ENCODE results near the gene ACTA2.

Gene ACTA2

GRCh38 chr10:88957381-88957780, 4.8 kb upstream of the ACTA2 start:
- no peak overlapping the region for H3K9ac ChIP-seq
- H3K9me3 ChIP-seq (replicated peaks in 1 of 11) = peaks cover 0 to 12% (median 0%) of the 10 kb centered on the region in 11 experiments; a peak in 3 of 22 replicates
- H3K27ac ChIP-seq = no peak overlapping the region
- peaks cover 0 to 15% (median 12%) of the 10 kb centered on the region in 10 experiments; a peak in 18 of 20 replicates for H3K4me1 ChIP-seq
- peaks cover 0 to 6% (median 0%) of the 10 kb centered on the region in 11 experiments; a peak in 1 of 22 replicates for H3K36me3 ChIP-seq
- H3K4me3 ChIP-seq = no peak overlapping the region
- H4K20me1 ChIP-seq = peaks cover 0 to 9% (median 0%) of the 10 kb centered on the region in 11 experiments; a peak in 2 of 22 replicates
- H3K4me2 ChIP-seq = no peak overlapping the region
- TF ChIP-seq Cebpa-rat (IDR thresholded peaks at IDR 0.05) = no peak
- H3K27me3 ChIP-seq = no peaks in the 10 kb centered on the region

GRCh38 chr10:88954458-88955083, 2.0 kb upstream of the ACTA2 start:
- Histone ChIP-seq H3K4me3 (no peak overlapping the region), H3K9ac (no peak overlapping the region), H4K20me1 (peaks cover 0 to 22% (median 0%) of the 10 kb centered on the region in 11 experiments; a peak in 4 of 22 replicates), H3K9me3 (replicated peaks in 1 of 11) (peaks cover 0 to 12% (median 0%) of the 10 kb centered on the region in 11 experiments; a peak in 2 of 22 replicates), H3K4me2 (no peak overlapping the region), H3K4me1 (peaks cover 19 to 27% (median 24%) of the 10 kb centered on the region in 10 experiments), H3K27me3 (0 out of 22 replicates have a peak, but pooled peaks cover 0 to 12% (median 0%) of the 10 kb centered on the region in 11 experiments), H3K27ac (no peak overlapping the region), H3K36me3 (no peaks in the 10 kb centered on the region)
- no peak for TF ChIP-seq Cebpa-rat (IDR thresholded peaks at IDR 0.05)

GRCh38 chr10:88953662-88954061, 1.1 kb upstream of the ACTA2 start:
- H3K27ac ChIP-seq = no peak overlapping the region

GRCh38 chr10:88949912-88950837, 2.4 kb downstream of the ACTA2 start:
- Histone ChIP-seq H3K36me3 (0 out of 22 replicates have a peak, but pooled peaks cover 0 to 5% (median 0%) of the 10 kb centered on the region in 11 experiments), H3K4me1 (peaks cover 23 to 41% (median 31%) of the 10 kb centered on the region in 10 experiments), H3K4me3 (no peak overlapping the region), H3K27me3 (peaks cover 0 to 22% (median 0%) of the 10 kb centered on the region in 11 experiments; a peak in 4 of 22 replicates), H4K20me1 (peaks cover 0 to 34% (median 0%) of the 10 kb centered on the region in 11 experiments; a peak in 4 of 22 replicates), H3K9ac (no peak overlapping the region), H3K9me3 (replicated peaks in 1 of 11) (peaks cover 0 to 12% (median 0%) of the 10 kb centered on the region in 11 experiments; a peak in 2 of 22 replicates), H3K4me2 (peak overlapping the region in 9 of 11 experiments; percentile 41 to 76 (median 58); a peak in 16 of 22 replicates), H3K27ac (no peak overlapping the region)
- no peak for TF ChIP-seq Cebpa-rat (IDR thresholded peaks at IDR 0.05)

More at GRCh38 chr10:88953662-88954061, 1.1 kb upstream of the ACTA2 start:
- no peak overlapping the region for H3K4me2 ChIP-seq
- H3K4me3 ChIP-seq = no peak overlapping the region
- peaks cover 19 to 27% (median 24%) of the 10 kb centered on the region in 10 experiments for H3K4me1 ChIP-seq
- H4K20me1 ChIP-seq = peaks cover 0 to 27% (median 0%) of the 10 kb centered on the region in 11 experiments; a peak in 4 of 22 replicates
- no peaks in the 10 kb centered on the region for H3K36me3 ChIP-seq
- peaks cover 0 to 12% (median 0%) of the 10 kb centered on the region in 11 experiments; a peak in 2 of 22 replicates for H3K9me3 ChIP-seq (replicated peaks in 1 of 11)
- peaks cover 0 to 18% (median 0%) of the 10 kb centered on the region in 11 experiments; a peak in 2 of 22 replicates for H3K27me3 ChIP-seq
- TF ChIP-seq Cebpa-rat (IDR thresholded peaks at IDR 0.05) = no peak
- H3K9ac ChIP-seq = no peak overlapping the region

GRCh38 chr10:88949051-88949450, 3.5 kb downstream of the ACTA2 start:
- no peak overlapping the region for H3K27ac ChIP-seq
- H3K4me2 ChIP-seq = no peak overlapping the region
- H3K36me3 ChIP-seq = 0 out of 22 replicates have a peak, but pooled peaks cover 0 to 5% (median 0%) of the 10 kb centered on the region in 11 experiments
- H3K9me3 ChIP-seq (replicated peaks in 1 of 11) = peaks cover 0 to 9% (median 0%) of the 10 kb centered on the region in 11 experiments; a peak in 2 of 22 replicates
- no peak for TF ChIP-seq Cebpa-rat (IDR thresholded peaks at IDR 0.05)
- peaks cover 0 to 22% (median 0%) of the 10 kb centered on the region in 11 experiments; a peak in 4 of 22 replicates for H3K27me3 ChIP-seq
- peaks cover 34 to 52% (median 42%) of the 10 kb centered on the region in 10 experiments for H3K4me1 ChIP-seq
- peaks cover 0 to 44% (median 0%) of the 10 kb centered on the region in 11 experiments; a peak in 4 of 22 replicates for H4K20me1 ChIP-seq
- H3K9ac ChIP-seq = no peak overlapping the region
- no peak overlapping the region for H3K4me3 ChIP-seq

GRCh38 chr10:88946965-88947590, 5.5 kb downstream of the ACTA2 start:
- Histone ChIP-seq H3K36me3 (peaks cover 0 to 23% (median 0%) of the 10 kb centered on the region in 11 experiments; a peak in 3 of 22 replicates), H4K20me1 (peaks cover 0 to 43% (median 0%) of the 10 kb centered on the region in 11 experiments; a peak in 4 of 22 replicates), H3K9ac (no peak overlapping the region), H3K27me3 (peaks cover 0 to 40% (median 0%) of the 10 kb centered on the region in 11 experiments; a peak in 4 of 22 replicates), H3K9me3 (replicated peaks in 1 of 11) (no peaks in the 10 kb centered on the region), H3K4me2 (peak overlapping the region in 1 of 11 experiments; percentile 44; a peak in 3 of 22 replicates), H3K4me3 (no peak overlapping the region), H3K27ac (no peak overlapping the region), H3K4me1 (peaks cover 38 to 54% (median 44%) of the 10 kb centered on the region in 10 experiments)
- TF ChIP-seq Cebpa-rat (IDR thresholded peaks at IDR 0.05) = no peak

GRCh38 chr10:88946200-88946599, 6.4 kb downstream of the ACTA2 start:
- Histone ChIP-seq H3K9ac (no peak overlapping the region), H3K27me3 (peaks cover 0 to 40% (median 0%) of the 10 kb centered on the region in 11 experiments; a peak in 4 of 22 replicates), H3K27ac (no peak overlapping the region), H3K9me3 (replicated peaks in 1 of 11) (no peaks in the 10 kb centered on the region), H4K20me1 (peaks cover 0 to 35% (median 0%) of the 10 kb centered on the region in 11 experiments; a peak in 2 of 22 replicates), H3K4me1 (peaks cover 31 to 46% (median 35%) of the 10 kb centered on the region in 10 experiments), H3K36me3 (peaks cover 0 to 32% (median 0%) of the 10 kb centered on the region in 11 experiments; a peak in 3 of 22 replicates), H3K4me2 (no peak overlapping the region), H3K4me3 (no peak overlapping the region)
- no peak for TF ChIP-seq Cebpa-rat (IDR thresholded peaks at IDR 0.05)

GRCh38 chr10:88944813-88945212, 7.8 kb downstream of the ACTA2 start:
- Histone ChIP-seq H3K4me3 (no peak overlapping the region), H3K9me3 (replicated peaks in 1 of 11) (no peaks in the 10 kb centered on the region), H3K4me2 (peak overlapping the region; percentile 37 to 87 (median 56)), H3K27me3 (peaks cover 0 to 51% (median 0%) of the 10 kb centered on the region in 11 experiments; a peak in 4 of 22 replicates), H3K27ac (0 out of 22 replicates have a peak overlapping the region, but pooled peaks of 1 of the 11 experiments have one; percentile 21), H3K36me3 (peaks cover 0 to 44% (median 0%) of the 10 kb centered on the region in 11 experiments; a peak in 3 of 22 replicates), H4K20me1 (peaks cover 0 to 26% (median 0%) of the 10 kb centered on the region in 11 experiments; a peak in 2 of 22 replicates), H3K9ac (peak overlapping the region in 2 of 11 experiments; percentile 23 to 49; a peak in 2 of 22 replicates), H3K4me1 (peaks cover 17 to 32% (median 21%) of the 10 kb centered on the region in 10 experiments)
- no peak for TF ChIP-seq Cebpa-rat (IDR thresholded peaks at IDR 0.05)

Data from BLaER1 treated with 17β-estradiol and CSF1 and Interleukin-3, amounts not matched to agents 10 nM and 100 nM (cell line).